Endothelial cell of umbilical vein (primary cell): ENCODE results near the gene NUTF2. TPM values are rescaled to one million over a fixed set of nuclear protein-coding genes. Genes with fewer than 3 reads are reported as not detected.

Experiments
- BruUV-seq: library from RNA; stranded (reverse); fragments of 400-500 nt; replicated peaks from 2 replicates; lab custom pipeline; 2021; lab: Mats Ljungman, UMichigan
- CTCF ChIA-PET: fragments of 300-600, 350-600 bp; sonication (Branson Sonifier 250); formaldehyde crosslinking; loops from one replicate; lab custom pipeline; 2021; ENCODE audit warnings: antibody characterized with exemption, inconsistent platforms; lab: Charles Lee
- POLR2A ChIA-PET: fragments of 300-600, 350-600 bp; sonication (Branson Sonifier 250); formaldehyde crosslinking; loops from one replicate; lab custom pipeline; 2021; ENCODE audit warnings: antibody characterized with exemption, inconsistent platforms; lab: Charles Lee
- DNase-seq: peaks from one replicate; pipeline ENCODE4 v3.0.0-alpha.2; 2011; ENCODE audit warnings: low read depth, low spot score
- FAIRE-seq: peaks from 2 replicates; lab custom pipeline; 2011; peaks lifted over from hg19 to GRCh38; lab: Jason Lieb, UNC
- H2AFZ ChIP-seq: 2 replicates; pipeline ENCODE4 v1.6.0; 2012; ENCODE audit warnings: low read depth, low read length, control low read depth, inconsistent platforms
- H3K27ac ChIP-seq: 2 replicates; pipeline ENCODE4 v1.5.1; 2011; ENCODE audit warnings: low read depth, mild to moderate bottlenecking, control low read depth, low read length, moderate library complexity; ENCODE audit not compliant: insufficient read depth
- H3K27me3 ChIP-seq, 2 experiments: 2 replicates each; pipeline versions ENCODE4 v1.6.0 to v1.6.1; 2011; ENCODE audit warnings: low read length in 2 of 2, mixed read lengths in 1 of 2; ENCODE audit not compliant: control insufficient read depth in 2 of 2, insufficient read depth in 2 of 2
- H3K36me3 ChIP-seq, 2 experiments: 2 replicates in 1 of 2; 3 replicates in 1 of 2; pipeline ENCODE4 v1.5.1; 2011; ENCODE audit warnings: low read length in 2 of 2, mild to moderate bottlenecking in 1 of 2, moderate library complexity in 1 of 2; ENCODE audit not compliant: control insufficient read depth in 2 of 2, insufficient read depth in 2 of 2; ENCODE audit errors: extremely low read depth in 1 of 2
- H3K4me1 ChIP-seq: 3 replicates; pipeline ENCODE4 v1.5.1; 2011; ENCODE audit warnings: mild to moderate bottlenecking, low read length; ENCODE audit not compliant: control insufficient read depth, insufficient read depth; ENCODE audit errors: extremely low read depth
- H3K4me2 ChIP-seq: 2 replicates; pipeline ENCODE4 v1.6.1; 2011; ENCODE audit warnings: low read length, control low read depth, mixed read lengths; ENCODE audit not compliant: insufficient read depth
- H3K4me3 ChIP-seq, 3 experiments: fragments of 200-600 bp in 1 of 3; sonication (generic), shearing (Covaris generic) in 1 of 3; replicated peaks in 1 of 3; 2 replicates each; pipeline ENCODE4 v1.5.1; 2011 to 2016; ENCODE audit warnings: control low read depth in 3 of 3, low read length in 3 of 3, mild to moderate bottlenecking in 2 of 3, inconsistent platforms in 1 of 3, low read depth in 1 of 3, moderate library complexity in 1 of 3; ENCODE audit not compliant: insufficient read depth in 1 of 3
- H3K79me2 ChIP-seq: 2 replicates; pipeline ENCODE4 v1.6.0; 2012; ENCODE audit warnings: low read length, inconsistent platforms; ENCODE audit not compliant: control insufficient read depth, insufficient read depth
- H3K9ac ChIP-seq: replicated peaks from 2 replicates; pipeline ENCODE3; 2011; ENCODE audit warnings: low read length, control low read depth; ENCODE audit not compliant: insufficient read depth; ENCODE audit errors: extremely low read depth
- H3K9me1 ChIP-seq: replicated peaks from 3 replicates; pipeline ENCODE4 v1.6.0; 2011; ENCODE audit warnings: mild to moderate bottlenecking, low read length; ENCODE audit not compliant: control insufficient read depth, insufficient read depth; ENCODE audit errors: extremely low read depth
- H3K9me3 ChIP-seq: replicated peaks from 2 replicates; pipeline ENCODE4 v1.5.1; 2012; ENCODE audit warnings: low read length, inconsistent platforms; ENCODE audit not compliant: control insufficient read depth, insufficient read depth
- H4K20me1 ChIP-seq: replicated peaks from 2 replicates; pipeline ENCODE3; 2011; ENCODE audit warnings: mild to moderate bottlenecking, low read length; ENCODE audit not compliant: control insufficient read depth, insufficient read depth; ENCODE audit errors: extremely low read depth
- CTCF ChIP-seq, 2 donors: IDR thresholded peaks; 1 replicate in 1 of 2; 2 replicates in 1 of 2; pipeline ENCODE4 v1.5.1; 2011; ENCODE audit warnings: low read length in 2 of 2, mild to moderate bottlenecking in 2 of 2, moderate library complexity in 2 of 2, control low read depth in 1 of 2, inconsistent platforms in 1 of 2, low read depth in 1 of 2; ENCODE audit not compliant: insufficient read depth in 1 of 2; ENCODE audit errors: extremely low read depth in 1 of 2
- EZH2 ChIP-seq: IDR thresholded peaks from 2 replicates; pipeline ENCODE4 v1.6.1; 2012; ENCODE audit warnings: borderline replicate concordance, low read depth, mild to moderate bottlenecking, moderate library complexity, low read length, inconsistent platforms; ENCODE audit not compliant: severe bottlenecking
- FOS ChIP-seq: IDR thresholded peaks from 2 replicates; pipeline ENCODE4 v1.6.1; 2011; ENCODE audit warnings: mild to moderate bottlenecking, low read length, moderate library complexity, borderline replicate concordance; ENCODE audit not compliant: insufficient read depth
- GATA2 ChIP-seq: IDR thresholded peaks from 2 replicates; pipeline ENCODE4 v1.7.0; 2011; ENCODE audit warnings: low read depth, mild to moderate bottlenecking, moderate library complexity, mixed read lengths, low read length; ENCODE audit not compliant: insufficient read length, insufficient read depth
- JUN ChIP-seq: IDR thresholded peaks from 2 replicates; pipeline ENCODE4 v1.6.1; 2011; ENCODE audit warnings: borderline replicate concordance, low read depth; ENCODE audit not compliant: insufficient read length, insufficient read depth
- MAX ChIP-seq: IDR thresholded peaks from 2 replicates; pipeline ENCODE4 v1.6.1; 2011; ENCODE audit not compliant: insufficient read depth, insufficient read length
- MYC ChIP-seq: IDR thresholded peaks from one replicate; pipeline ENCODE4 v1.6.1; 2011; ENCODE audit warnings: mild to moderate bottlenecking, low read depth, low read length
- POLR2A ChIP-seq: IDR thresholded peaks from 2 replicates; pipeline ENCODE4 v1.6.1; 2012; ENCODE audit warnings: low read depth, mild to moderate bottlenecking, control low read depth, low read length
- POLR2AphosphoS5 ChIP-seq: IDR thresholded peaks from 2 replicates; pipeline ENCODE4 v1.6.1; 2012; ENCODE audit warnings: low read depth, mild to moderate bottlenecking, control low read depth, low read length, moderate library complexity; ENCODE audit not compliant: insufficient read depth
- dilution Hi-C: fragments of 300-500 bp; cut with MboI; formaldehyde crosslinking; loops from one replicate; pipeline ENCODE4 v1.15.0; 2019; ENCODE audit warnings: low sequenced_read_pairs; ENCODE audit not compliant: extremely low pct_ligation_motif_present
- intact Hi-C: fragments of 100-400 bp; cut with micrococcal nuclease; formaldehyde crosslinking; loops from one replicate; pipeline ENCODE4 v1.10.0; 2022
- polyA plus RNA-seq, 4 experiments: library from polyadenylated mRNA; depleted of rRNA in 3 of 4; stranded (reverse) in 3 of 4; unstranded in 1 of 4; fragments of >200 nt; gene quantifications; 2 replicates each; pipeline versions ENCODE4 v1.2.1 to v1.2.3, GENCODE V29; 2011 to 2012; ENCODE audit warnings: missing spikeins in 1 of 4
- total RNA-seq: library from RNA; stranded (reverse); gene quantifications from 2 replicates; pipeline ENCODE4 v1.2.3, GENCODE V29; 2021

Gene NUTF2
- total and polyA plus RNA-seq, 2 donors (not counting 3 experiments of a cell fraction or from before 2014, with no cell fraction given) = 208 to 273 TPM

- ChIA-PET POLR2A (no interaction called here), CTCF (interaction anchor here (0.7 to 4.5 kb wide), 4 partner anchors 19 to 343 kb away, joined by 3 to 64 read pairs (median 16); no protein-coding TSS in a partner anchor)
- Histone ChIP-seq H3K27ac (no peak overlapping the region), H3K9ac (no peak overlapping the region), H3K4me3 (no peak overlapping the region), H3K27me3 (no peaks in the 10 kb centered on the region), H3K36me3 (peaks cover 13 to 41% of the 10 kb centered on the region in 2 experiments), H2AFZ (no peak overlapping the region), H4K20me1 (peaks cover 2% of the 10 kb centered on the region), H3K4me1 (no peaks in the 10 kb centered on the region), H3K4me2 (no peak overlapping the region), H3K9me3 (no peaks in the 10 kb centered on the region), H3K9me1 (no peaks in the 10 kb centered on the region), H3K79me2 (peaks cover 53% of the 10 kb centered on the region)
- no peak for FAIRE-seq
- BruUV-seq = no TSS peak
- dilution Hi-C loops = no loop called here
- DNase-seq = no peak
- no peak for TF ChIP-seq POLR2A
- no peak for TF ChIP-seq MAX
- TF ChIP-seq JUN = no peak
- TF ChIP-seq EZH2 = no peak
- TF ChIP-seq GATA2 = no peak
- TF ChIP-seq FOS = no peak
- TF ChIP-seq MYC = no peak
- no peak for TF ChIP-seq CTCF (IDR thresholded peaks at IDR 0.05; ENCODE audit: extremely low read depth in 1 of 2, insufficient read depth in 1 of 2, low read depth in 1 of 2, low read length in 2 of 2)
- TF ChIP-seq POLR2AphosphoS5 = no peak
- intact Hi-C loops = no loop called here
Measured at GRCh38 chr16:67864594-67864993, 17.9 kb downstream of the NUTF2 start.
